Tibial nerve (tissue), 4 donors: ENCODE measurements around the gene CCNB1. TPM values are rescaled to one million over a fixed set of nuclear protein-coding genes. Genes with fewer than 3 reads are reported as not detected.

ENCODE experiments used
- DNase-seq, 2 donors: peaks; one replicate each; pipeline ENCODE4 v3.0.0-alpha.2; 2019; ENCODE audit warnings: low spot score in 2 of 2
- H3K27ac ChIP-seq, 4 donors: fragments of 200-600 bp; sonication (generic) in 3 of 4; one replicate each; pipeline ENCODE4 v1.5.1; 2017 to 2019; ENCODE audit warnings: mild to moderate bottlenecking in 1 of 4
- H3K27me3 ChIP-seq, 2 donors: fragments of 200-600 bp; sonication (generic) in 1 of 2; one replicate each; pipeline versions ENCODE4 v1.5.1 to v1.6.0; 2017 to 2019
- H3K36me3 ChIP-seq, 3 donors: fragments of 200-600 bp; sonication (generic); one replicate each; pipeline ENCODE4 v1.5.1; 2018 to 2019
- H3K4me1 ChIP-seq, 4 donors: fragments of 200-600 bp; sonication (generic) in 3 of 4; one replicate each; pipeline ENCODE4 v1.5.1; 2017 to 2019
- H3K4me3 ChIP-seq, 4 donors: fragments of 200-600 bp; sonication (generic) in 3 of 4; one replicate each; pipeline ENCODE4 v1.5.1; 2017 to 2019; ENCODE audit warnings: mild to moderate bottlenecking in 1 of 4, moderate library complexity in 1 of 4
- H3K9me3 ChIP-seq, 4 donors: fragments of 200-600 bp; sonication (generic) in 3 of 4; one replicate each; pipeline ENCODE4 v1.5.1; 2017 to 2019
- CTCF ChIP-seq, 5 experiments: fragments of 200-600 bp in 3 of 5; fragments of 450-650 bp in 2 of 5; sonication (generic) in 3 of 5; IDR thresholded peaks; one replicate each; pipeline ENCODE4 v1.5.1; 2016 to 2019; ENCODE audit warnings: antibody characterized with exemption in 5 of 5, mild to moderate bottlenecking in 3 of 5, moderate library complexity in 2 of 5
- EP300 ChIP-seq, 2 donors: sonication (generic); formaldehyde crosslinking; IDR thresholded peaks; one replicate each; pipeline ENCODE4 v1.6.1; 2017; ENCODE audit warnings: antibody characterized with exemption in 2 of 2, mild to moderate bottlenecking in 1 of 2
- POLR2A ChIP-seq, 2 donors: fragments of 450-650 bp; IDR thresholded peaks; one replicate each; pipeline ENCODE4 v1.6.1; 2017; ENCODE audit warnings: antibody characterized with exemption in 2 of 2, mild to moderate bottlenecking in 2 of 2, moderate library complexity in 2 of 2
- WGBS, 2 donors: methylation state at CpG; one replicate each; pipeline ENCODE4 v1.1.5; 2018; 5-methylcytosine and 5-hydroxymethylcytosine counted together
- small RNA-seq: library from RNA; depleted of rRNA; stranded (forward); fragments of <200 nt; gene quantifications from one replicate; pipeline ENCODE3, GENCODE V24; 2016
- total RNA-seq, 4 donors: library from RNA; depleted of rRNA; stranded (reverse); fragments of >200 nt; gene quantifications; one replicate each; pipeline ENCODE4 v1.1.0, GENCODE V29; 2016

The CCNB1 gene
- total RNA-seq, 4 donors from 2014 or later = 4.4 to 26.7 (median 6.5) TPM

- Histone ChIP-seq H3K4me3 (no peak overlapping the region), H3K27ac (no peak overlapping the region), H3K4me1 (no peaks in the 10 kb centered on the region), H3K36me3 (peaks cover 0 to 63% (median 4%) of the 10 kb centered on the region in 3 donors), H3K27me3 (no peaks in the 10 kb centered on the region), H3K9me3 (no peaks in the 10 kb centered on the region)
- WGBS, 2 donors = 90 to 95% methylated on average over 4 of the region's 4 CpGs
- no peak for DNase-seq
- TF ChIP-seq EP300 (IDR thresholded peaks at IDR 0.05) (no peak), POLR2A (IDR thresholded peaks at IDR 0.05) (no peak), CTCF (IDR thresholded peaks at IDR 0.05) (no peak)
Observed at GRCh38 chr5:69225860-69226259, 58.9 kb downstream of the CCNB1 start.

Small RNA genes within 50 kb of the gene (small RNA-seq; reads per million reads assigned to genes)
- gene SNORA50D = not detected

Other genes starting within 250 kb of the CCNB1 start
- gene SLC30A5, start 73.1 kb upstream of the CCNB1 start, total RNA-seq = 10 to 100 TPM; 43.3 to 60.1 (median 54.7) TPM
- 1 to 10 TPM; 1.3 to 6.3 (median 4.1) TPM for gene CENPH, start 22.4 kb downstream of the CCNB1 start, total RNA-seq
- gene CDK7, start 67.7 kb downstream of the CCNB1 start, total RNA-seq = 10 to 100 TPM in 2 of 4 donors, 1 to 10 TPM in 2; 5.2 to 13.8 (median 11.2) TPM
- 10 to 100 TPM in 2 of 4 donors, 1 to 10 TPM in 2; 5.7 to 10.3 (median 8.3) TPM for gene CCDC125, start 165.7 kb downstream of the CCNB1 start, total RNA-seq
- 10 to 100 TPM in 2 of 4 donors, 1 to 10 TPM in 2; 8.4 to 40.8 (median 15.3) TPM for gene AK6, start 202.4 kb downstream of the CCNB1 start, total RNA-seq
- gene TAF9, start 202.4 kb downstream of the CCNB1 start, total RNA-seq = 10 to 100 TPM; 17.7 to 40.9 (median 29.8) TPM
- 10 to 100 TPM; 11.4 to 27.8 (median 19.0) TPM for gene RAD17, start 202.7 kb downstream of the CCNB1 start, total RNA-seq
- gene MARVELD2, start 248.0 kb downstream of the CCNB1 start, total RNA-seq = 1 to 10 TPM in 2 of 4 donors, under 1 TPM in 2; 0.59 to 1.3 (median 1.0) TPM